ENCODE results near the gene DDX18.

DDX18 gene

DNA sequence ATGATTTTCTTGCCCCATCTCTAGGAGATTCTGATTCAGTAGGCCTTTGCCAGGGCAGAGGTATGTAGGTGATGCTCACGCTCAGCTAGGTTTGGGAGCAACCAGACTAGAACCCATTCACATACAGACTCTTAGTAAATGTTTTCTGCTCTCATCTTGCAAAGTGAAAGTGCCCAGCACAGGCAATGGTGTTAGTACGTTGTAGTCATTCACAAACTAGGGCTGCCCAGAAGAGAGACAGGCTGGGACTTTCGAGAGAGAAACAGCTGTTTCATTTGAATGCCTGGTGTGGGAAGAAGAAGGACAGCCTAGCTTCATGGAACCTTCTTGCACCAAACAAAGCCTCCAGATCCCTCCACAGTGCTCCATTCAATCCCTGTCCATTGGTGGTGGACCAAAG is 19.4 kb downstream of the DDX18 start:
- DNase-seq (ENCODE audit: low read depth in 2 of 3, low spot score in 1 of 3): no peak

DNA sequence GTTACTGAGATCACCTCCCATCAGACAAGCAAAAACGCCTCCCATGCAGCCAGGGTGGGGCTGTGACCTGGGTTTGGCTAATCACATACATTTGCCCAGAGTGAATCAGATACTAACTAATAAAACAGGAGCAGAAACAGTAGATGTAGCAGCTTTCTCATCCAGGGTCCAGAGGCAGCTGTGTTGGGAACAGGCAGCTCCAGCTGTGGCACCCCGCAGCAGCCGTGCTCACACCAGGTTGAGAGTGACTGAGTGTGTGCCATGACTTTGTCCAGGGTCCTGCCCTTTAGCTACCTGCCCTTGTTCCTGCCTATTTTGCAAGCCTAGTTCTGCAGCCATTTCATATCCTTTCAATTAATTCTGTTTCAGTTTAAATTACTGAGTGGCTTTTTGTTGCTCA is 20.5 kb downstream of the DDX18 start:
- no peak for DNase-seq (ENCODE audit: low read depth in 2 of 3, low spot score in 1 of 3)

DNA sequence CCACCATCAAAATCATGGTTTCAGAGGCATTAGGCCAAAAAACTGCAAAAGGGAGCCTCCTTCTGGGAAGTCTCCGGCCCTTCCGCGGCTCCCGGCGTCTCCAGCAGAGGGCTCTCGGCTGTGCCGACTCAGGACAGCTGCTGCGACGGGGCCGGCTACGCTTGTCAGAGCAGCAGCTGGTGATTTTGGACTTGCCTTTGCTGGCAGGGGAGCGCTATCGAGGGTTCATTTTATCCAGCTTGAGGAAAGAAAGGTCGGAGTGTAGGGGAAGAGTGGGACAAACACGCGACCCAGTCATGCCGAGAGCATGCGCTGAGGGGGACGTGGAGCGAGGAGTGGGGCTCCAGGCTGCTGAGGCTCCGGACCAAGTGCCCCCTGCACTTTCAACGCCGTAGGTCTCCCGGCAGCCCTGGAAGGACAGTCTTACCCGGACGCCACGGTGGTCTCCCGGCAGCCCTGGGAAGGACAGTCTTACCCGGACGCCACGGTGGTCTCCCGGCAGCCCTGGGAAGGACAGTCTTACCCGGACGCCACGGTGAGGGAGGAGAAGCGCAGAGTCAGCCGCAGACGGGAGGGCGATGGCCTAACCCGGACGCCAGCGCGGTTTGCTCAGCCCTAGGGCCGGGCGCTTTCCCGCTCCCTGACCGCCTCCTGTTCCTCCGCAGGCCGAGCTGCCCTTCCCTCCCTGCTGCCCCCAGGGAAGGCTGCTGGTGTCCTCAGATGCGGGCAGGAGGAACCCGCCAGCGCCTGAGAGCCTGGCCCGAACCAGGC is 21.7 kb downstream of the DDX18 start:
- peak in 2 of 3 donors; percentile 30 to 45 for DNase-seq (ENCODE audit: low read depth in 2 of 3, low spot score in 1 of 3)

DNA sequence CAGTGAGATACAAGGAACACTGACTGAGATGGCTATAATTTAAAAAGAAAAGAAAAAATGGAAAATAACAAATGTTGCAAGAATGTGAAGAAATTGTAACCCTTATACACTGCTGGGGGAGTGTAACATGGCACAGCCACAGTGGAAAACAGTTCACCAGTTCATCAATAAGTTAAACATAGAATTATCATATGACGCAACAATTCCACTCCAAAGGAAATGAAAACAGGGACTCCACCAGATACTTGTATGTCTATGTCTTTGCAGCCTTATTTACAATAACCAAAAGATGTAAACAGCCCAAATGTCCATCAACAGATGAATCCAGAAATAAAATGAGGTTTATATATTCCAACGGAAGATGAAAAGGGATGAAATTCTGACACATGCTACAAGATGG is 30.8 kb downstream of the DDX18 start:
- DNase-seq (ENCODE audit: low read depth in 2 of 3, low spot score in 1 of 3): no peak

DNA sequence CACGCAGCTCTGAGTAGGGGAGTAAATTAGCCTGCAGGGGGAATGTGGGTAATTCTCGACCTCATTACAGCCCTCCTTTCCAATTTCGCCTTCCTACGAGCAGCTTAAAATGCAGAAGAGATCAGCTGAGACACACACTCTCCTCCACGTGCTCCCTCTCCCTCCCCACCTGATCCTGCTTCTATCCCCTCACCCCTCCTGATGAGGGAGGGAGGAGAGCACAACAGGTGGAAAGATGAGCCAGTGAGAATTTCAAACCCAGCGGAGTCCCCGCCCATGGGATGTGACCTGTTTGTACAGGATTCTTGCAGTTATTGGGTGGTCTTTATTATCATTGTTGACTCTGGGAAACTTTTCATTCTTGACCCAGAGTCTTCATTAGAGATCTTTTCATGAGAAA is 35.5 kb downstream of the DDX18 start:
- no peak for DNase-seq (ENCODE audit: low read depth in 2 of 3, low spot score in 1 of 3)

DNA sequence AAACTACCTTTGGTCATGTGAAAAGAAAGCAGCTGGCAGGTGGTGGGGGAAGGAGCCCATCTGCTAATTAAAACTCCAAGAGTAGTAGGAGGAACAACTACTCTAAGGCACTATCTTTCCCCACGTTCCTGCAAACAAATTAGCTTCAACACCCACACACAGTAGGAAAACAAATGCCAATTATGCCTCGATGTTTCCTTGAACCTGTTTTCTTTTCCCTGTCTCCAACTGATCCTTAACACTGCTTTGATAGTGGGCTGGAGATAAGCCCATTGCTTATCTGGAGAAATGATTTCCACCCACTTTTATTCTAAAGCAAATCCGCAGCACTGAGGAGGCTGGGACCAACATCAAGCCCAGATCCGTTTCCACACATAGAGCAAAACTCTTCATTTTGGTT is 36.0 kb downstream of the DDX18 start:
- DNase-seq (ENCODE audit: low read depth in 2 of 3, low spot score in 1 of 3): no peak

DNA sequence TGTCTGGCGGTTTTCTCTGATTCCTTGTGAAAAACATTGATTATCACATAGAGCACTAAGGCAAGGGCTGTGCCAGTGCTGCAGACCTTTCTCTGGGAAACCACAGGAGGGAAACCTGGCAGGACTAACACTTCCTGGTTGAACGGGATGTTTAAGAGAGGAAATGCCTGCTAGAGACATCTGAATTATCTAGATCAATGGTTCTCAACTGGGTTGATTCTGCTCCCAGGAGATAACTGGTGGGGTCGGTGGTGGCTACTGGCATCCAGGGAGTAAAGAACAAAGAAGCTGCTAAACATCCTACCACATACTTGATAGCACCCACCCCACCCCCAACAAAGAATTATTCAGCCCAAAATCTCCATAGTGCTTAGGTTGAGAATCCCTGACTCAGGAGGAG is 37.5 kb downstream of the DDX18 start:
- no peak for DNase-seq (ENCODE audit: low read depth in 2 of 3, low spot score in 1 of 3)

DNA sequence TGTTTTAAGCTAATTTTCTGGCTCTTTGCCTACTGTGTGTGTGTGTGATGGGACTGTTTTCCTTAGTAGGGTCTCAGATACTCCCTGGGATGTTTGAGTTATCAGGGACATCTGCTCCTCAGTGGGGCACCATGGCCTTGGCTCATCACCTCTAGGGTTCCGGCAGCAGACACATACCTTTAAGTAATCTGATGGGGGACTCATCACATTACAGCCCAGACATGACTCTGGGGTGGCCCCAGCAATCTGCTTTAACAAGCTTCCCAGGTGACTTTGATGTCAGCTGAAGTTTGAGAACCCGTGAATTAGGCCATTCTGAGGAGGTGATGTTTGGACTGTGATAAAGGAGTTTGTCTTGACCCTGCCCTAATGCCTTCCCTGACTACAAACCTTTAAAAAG is 38.8 kb downstream of the DDX18 start:
- no peak for DNase-seq (ENCODE audit: low read depth in 2 of 3, low spot score in 1 of 3)

DNA sequence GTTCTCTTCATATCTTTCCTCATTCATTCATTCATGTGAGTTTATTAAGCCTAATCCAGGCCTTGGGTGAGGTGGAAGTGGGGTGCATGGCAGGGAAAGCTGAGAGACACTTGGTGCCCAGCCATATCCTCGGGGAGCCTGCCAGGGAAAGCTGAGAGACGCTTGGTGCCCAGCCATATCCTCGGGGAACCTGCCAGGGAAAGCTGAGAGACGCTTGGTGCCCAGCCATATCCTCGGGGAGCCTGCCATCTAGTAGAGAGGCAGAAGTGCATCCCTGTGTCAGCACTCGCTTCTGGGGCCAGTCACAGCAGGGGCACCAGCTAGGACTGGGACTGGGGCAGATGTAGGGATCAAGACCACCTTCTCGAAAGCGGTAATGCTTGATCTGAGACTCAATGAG is 39.4 kb downstream of the DDX18 start:
- DNase-seq (ENCODE audit: low read depth in 2 of 3, low spot score in 1 of 3): no peak

DNA sequence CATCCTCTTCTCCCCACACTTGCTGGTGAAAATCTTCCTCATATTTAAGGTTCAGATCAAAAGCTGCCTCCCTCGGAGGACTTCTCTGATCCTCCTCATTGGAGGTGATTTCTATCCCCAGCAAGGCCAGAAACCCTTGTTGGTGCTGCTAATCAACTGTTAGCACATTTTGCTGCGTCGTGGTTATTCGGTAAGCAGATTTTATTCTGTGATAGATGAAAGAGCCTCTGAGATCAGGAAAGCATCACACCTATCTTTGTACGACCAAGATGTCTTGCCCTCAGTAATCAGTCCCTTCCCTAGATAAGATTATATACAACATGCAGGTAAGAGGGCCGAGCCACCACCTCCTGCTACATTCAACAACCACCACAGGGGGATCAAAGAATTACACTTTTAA is 40.1 kb downstream of the DDX18 start:
- DNase-seq (ENCODE audit: low read depth in 2 of 3, low spot score in 1 of 3): no peak

DNA sequence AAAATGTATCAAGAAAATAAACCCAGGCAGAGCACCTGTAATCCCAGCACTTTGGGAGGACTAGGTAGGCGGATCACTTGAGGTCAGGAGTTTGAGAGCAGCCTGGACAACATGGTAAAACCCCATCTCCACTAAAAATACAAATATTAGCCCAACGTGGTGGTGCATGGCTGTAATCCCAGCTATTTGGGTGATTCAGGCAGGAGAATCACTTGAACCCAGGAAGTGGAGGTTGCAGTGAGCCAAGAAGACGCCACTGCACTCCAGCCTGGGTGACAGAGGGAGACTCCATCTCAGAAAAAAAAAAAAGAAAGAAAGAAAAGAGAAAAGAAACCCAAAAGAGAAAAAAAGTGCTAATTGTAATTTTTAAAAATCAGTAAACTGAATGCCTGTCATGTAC is 41.4 kb downstream of the DDX18 start:
- DNase-seq (ENCODE audit: low read depth in 2 of 3, low spot score in 1 of 3): no peak

DNA sequence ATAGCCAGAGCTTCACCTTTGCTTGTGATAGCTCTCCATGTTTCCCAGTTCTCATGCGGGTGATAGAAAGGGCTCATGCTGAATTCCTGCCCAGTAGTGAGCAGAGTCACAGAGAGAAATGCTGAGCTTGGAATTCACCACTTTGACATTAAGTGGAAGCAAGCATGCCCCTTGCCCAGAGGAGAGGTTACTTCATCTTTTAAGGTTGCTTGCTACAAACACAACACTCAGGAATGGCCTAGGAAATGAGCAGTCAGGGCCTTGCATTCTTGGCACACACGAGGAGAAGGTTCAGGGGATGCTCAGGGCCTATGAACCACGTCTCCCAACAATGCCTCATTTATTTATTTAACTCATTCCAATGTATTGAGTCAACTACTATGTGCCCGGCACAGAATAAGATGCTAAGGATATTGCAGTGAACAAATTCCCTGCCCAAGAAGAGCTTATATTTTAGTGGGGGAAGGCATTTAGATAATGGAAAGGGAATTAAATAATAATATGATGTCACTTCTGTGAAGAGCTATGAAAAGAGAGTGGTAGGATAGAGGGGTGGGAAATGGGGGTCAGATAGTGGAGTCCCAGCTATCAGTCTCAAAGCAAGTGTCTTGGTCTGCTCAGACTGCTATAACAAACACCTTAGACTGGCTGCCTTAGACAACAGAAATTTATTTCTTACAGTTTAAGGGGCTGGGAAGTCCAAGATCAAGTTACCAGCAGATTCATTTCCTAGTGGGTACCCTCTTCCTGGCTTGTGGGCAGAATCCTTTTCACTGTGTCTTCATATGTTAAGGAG is 42.1 kb downstream of the DDX18 start:
- DNase-seq (ENCODE audit: low read depth in 2 of 3, low spot score in 1 of 3): no peak

DNA sequence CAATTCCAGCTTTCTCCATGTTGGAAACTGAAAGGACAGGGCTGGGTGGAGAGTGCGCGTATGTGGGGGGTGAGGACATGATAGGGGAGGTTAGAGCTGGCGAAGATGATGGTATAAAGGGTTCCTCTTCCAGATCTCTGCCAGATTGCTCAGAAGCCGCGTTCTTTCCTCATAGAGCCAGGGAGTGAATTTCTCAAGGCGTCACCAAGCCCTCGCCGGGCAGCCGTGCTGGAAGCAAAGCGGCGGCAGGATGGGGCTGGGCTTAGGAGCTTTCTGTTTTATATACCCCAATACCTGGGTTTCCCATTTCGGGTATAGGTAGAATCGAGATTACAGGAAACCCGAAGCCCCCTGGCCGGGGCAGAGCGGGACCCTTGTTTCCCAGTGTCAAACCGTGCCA is 43.8 kb downstream of the DDX18 start:
- no peak for DNase-seq (ENCODE audit: low read depth in 2 of 3, low spot score in 1 of 3)

DNA sequence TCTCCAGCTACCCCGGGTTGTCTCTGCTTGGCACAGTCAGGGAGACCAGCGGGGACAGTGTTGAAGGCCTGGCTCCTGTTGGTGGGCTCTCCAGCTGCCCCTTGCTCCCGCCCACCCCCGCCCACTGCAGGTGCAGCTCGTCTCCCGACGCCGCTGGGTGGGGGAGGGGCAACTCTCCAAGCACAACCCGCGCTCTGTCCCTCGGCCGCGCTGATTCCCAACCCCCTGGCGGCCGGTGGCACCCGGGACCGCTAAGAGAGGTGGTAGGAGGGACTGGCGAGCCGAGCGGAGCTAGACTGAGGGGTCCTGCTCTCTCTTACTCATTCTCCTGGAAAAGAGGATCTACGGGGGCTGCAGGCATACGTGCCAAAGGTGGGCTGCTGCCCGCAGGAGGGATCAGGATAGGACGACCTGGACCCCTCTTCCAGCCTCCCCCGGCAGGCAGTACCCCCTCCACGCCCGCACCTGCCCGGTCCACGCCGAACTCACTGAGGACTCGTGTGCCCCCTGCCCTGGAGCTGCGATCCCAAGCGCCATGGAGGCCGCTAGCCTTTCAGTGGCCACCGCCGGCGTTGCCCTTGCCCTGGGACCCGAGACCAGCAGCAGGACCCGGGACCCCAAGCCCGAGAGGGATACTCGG is 44.5 kb downstream of the DDX18 start:
- DNase-seq (ENCODE audit: low read depth in 2 of 3, low spot score in 1 of 3): no peak

DNA sequence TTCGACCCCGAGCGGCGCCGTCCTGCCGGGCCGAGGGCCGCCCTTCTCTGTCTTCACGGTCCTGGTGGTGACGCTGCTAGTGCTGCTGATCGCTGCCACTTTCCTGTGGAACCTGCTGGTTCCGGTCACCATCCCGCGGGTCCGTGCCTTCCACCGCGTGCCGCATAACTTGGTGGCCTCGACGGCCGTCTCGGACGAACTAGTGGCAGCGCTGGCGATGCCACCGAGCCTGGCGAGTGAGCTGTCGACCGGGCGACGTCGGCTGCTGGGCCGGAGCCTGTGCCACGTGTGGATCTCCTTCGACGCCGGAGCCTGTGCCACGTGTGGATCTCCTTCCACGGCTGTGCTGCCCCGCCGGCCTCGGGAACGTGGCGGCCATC is 45.0 kb downstream of the DDX18 start:
- no peak for DNase-seq (ENCODE audit: low read depth in 2 of 3, low spot score in 1 of 3)

DNA sequence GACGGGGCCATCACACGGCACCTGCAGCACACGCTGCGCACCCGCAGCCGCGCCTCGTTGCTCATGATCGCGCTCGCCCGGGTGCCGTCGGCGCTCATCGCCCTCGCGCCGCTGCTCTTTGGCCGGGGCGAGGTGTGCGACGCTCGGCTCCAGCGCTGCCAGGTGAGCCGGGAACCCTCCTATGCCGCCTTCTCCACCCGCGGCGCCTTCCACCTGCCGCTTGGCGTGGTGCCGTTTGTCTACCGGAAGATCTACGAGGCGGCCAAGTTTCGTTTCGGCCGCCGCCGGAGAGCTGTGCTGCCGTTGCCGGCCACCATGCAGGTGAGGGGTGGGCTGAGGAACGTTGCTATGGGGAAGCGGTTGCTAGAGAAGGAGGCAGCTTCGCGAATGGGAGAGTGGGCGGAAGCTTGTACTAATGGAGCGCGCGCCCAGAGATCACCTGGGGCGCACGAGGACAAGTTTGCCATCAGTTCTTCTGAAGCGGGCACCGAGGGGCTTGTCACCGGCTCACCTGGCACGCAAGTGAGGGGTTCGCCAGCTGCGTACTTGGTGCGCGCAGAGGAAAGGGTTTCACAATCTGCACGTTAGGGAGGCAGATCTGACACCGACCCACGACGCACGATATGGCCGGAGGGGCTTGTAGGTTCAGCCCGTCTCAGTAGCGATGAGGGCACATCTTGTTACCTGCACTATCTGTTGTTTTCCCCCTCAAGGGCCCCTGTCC is 45.6 kb downstream of the DDX18 start:
- DNase-seq (ENCODE audit: low read depth in 2 of 3, low spot score in 1 of 3): no peak

DNA sequence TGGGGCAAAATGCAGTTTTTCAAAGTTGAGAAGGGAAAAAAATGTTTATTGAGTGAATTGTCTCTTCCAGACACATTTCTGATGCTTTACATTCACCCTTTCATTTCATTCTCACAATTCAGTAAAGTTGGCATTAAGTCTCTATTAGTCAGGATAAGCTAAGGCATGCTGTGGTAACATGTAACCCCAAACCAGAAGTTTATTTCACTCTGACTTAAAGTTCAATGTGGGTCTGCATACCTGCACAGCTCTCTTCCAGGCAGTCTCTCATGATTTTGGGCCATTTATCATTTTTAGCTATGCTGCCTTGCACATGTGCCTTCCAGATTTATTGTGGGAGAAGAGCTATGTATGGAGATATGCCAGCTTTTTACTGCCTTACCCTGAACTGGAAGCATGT is 48.0 kb downstream of the DDX18 start:
- DNase-seq (ENCODE audit: low read depth in 2 of 3, low spot score in 1 of 3): no peak

DNA sequence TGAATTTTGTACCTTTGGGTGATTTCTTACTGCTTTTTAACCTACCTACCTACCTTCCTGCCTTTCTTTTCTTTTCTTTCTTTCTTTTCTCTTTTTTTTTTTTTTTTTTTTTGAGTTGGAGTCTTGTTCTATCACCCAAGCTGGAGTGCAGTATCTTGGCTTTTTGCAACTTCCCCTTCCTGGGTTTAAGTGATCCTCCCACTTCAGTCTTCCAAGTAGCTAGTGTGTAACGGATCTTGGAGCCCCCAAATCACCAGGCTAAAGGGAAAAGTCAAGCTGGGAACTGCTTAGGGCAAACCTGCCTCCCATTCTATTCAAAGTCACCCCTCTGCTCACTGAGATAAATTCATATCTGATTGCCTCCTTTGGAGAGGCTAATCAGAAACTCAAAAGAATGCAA is 61.3 kb downstream of the DDX18 start:
- DNase-seq (ENCODE audit: low read depth in 2 of 3, low spot score in 1 of 3): no peak

DNA sequence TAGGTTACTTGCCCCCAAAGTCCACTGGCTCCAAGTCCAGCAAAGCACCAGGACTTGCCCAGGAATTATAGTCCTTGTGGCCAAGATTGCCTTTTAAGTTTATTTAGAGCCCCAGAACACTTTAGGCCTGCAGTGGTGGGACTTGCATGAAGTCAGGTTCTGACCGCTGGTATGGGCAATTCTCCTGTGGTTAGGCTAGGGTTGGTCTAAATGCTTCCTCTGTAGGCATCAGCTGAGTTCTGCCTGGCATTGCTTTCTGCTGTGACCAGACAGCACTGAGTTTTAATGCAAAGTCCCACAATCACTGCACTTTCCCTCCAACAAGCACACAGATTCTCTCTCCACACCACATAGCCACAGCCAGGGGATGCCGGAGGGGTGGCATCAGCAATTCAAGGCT is 64.5 kb downstream of the DDX18 start:
- no peak for DNase-seq (ENCODE audit: low read depth in 2 of 3, low spot score in 1 of 3)

Measured in stimulated activated CD4-positive, alpha-beta T cell treated with anti-CD3 and anti-CD28 coated beads, Interleukin-12 subunit alpha, Interleukin-12 subunit beta, amount 100 ng/mL, for 48 hours (primary cell).